Endothelial cell of umbilical vein (primary cell): ENCODE results near the gene RRP8.

Experiments
- POLR2A ChIP-seq: IDR thresholded peaks from 2 replicates; pipeline ENCODE4 v1.6.1; 2012; ENCODE audit warnings: low read depth, mild to moderate bottlenecking, control low read depth, low read length
- POLR2AphosphoS5 ChIP-seq: IDR thresholded peaks from 2 replicates; pipeline ENCODE4 v1.6.1; 2012; ENCODE audit warnings: low read depth, mild to moderate bottlenecking, control low read depth, low read length, moderate library complexity; ENCODE audit not compliant: insufficient read depth
- TF ChIP-seq, protein P1 (sequence below), 2 donors: IDR thresholded peaks; 1 replicate in 1 of 2; 2 replicates in 1 of 2; pipeline ENCODE4 v1.5.1; 2011; ENCODE audit warnings: low read length in 2 of 2, mild to moderate bottlenecking in 2 of 2, moderate library complexity in 2 of 2, control low read depth in 1 of 2, inconsistent platforms in 1 of 2, low read depth in 1 of 2; ENCODE audit not compliant: insufficient read depth in 1 of 2; ENCODE audit errors: extremely low read depth in 1 of 2

- TF ChIP-seq POLR2A (no peak), POLR2AphosphoS5 (no peak)
- TF ChIP-seq, protein P1, sequence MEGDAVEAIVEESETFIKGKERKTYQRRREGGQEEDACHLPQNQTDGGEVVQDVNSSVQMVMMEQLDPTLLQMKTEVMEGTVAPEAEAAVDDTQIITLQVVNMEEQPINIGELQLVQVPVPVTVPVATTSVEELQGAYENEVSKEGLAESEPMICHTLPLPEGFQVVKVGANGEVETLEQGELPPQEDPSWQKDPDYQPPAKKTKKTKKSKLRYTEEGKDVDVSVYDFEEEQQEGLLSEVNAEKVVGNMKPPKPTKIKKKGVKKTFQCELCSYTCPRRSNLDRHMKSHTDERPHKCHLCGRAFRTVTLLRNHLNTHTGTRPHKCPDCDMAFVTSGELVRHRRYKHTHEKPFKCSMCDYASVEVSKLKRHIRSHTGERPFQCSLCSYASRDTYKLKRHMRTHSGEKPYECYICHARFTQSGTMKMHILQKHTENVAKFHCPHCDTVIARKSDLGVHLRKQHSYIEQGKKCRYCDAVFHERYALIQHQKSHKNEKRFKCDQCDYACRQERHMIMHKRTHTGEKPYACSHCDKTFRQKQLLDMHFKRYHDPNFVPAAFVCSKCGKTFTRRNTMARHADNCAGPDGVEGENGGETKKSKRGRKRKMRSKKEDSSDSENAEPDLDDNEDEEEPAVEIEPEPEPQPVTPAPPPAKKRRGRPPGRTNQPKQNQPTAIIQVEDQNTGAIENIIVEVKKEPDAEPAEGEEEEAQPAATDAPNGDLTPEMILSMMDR (IDR thresholded peaks at IDR 0.05; ENCODE audit: extremely low read depth in 1 of 2, insufficient read depth in 1 of 2, low read depth in 1 of 2, low read length in 2 of 2), result no peak
Observed at GRCh38 chr11:6567371-6567745, 36.1 kb downstream of the RRP8 start.
